ENCODE data around the gene DOC2A.
"Not testable (repeated sequence)": the region's sequence is repeated elsewhere in the genome, so short reads cannot be mapped to it uniquely, and the experiment has no call there.

The DOC2A gene

GRCh38 chr16:30040690-30041089 lies 29.9 kb upstream of the DOC2A start:
- H3K4me1 ChIP-seq (ENCODE audit: insufficient read depth, low read length); H3K9ac ChIP-seq (ENCODE audit: low read length); H3K36me3 ChIP-seq (ENCODE audit: insufficient read depth, low read length); H3K27ac ChIP-seq (ENCODE audit: low read depth, low read length); H3K27me3 ChIP-seq (ENCODE audit: control insufficient read depth in 1 of 2, insufficient read depth in 2 of 2, low read length in 2 of 2); H3K9me3 ChIP-seq (ENCODE audit: low read length); H3K4me3 ChIP-seq (ENCODE audit: low read depth in 1 of 2, low read length in 2 of 2): not testable (repeated sequence)

DNA sequence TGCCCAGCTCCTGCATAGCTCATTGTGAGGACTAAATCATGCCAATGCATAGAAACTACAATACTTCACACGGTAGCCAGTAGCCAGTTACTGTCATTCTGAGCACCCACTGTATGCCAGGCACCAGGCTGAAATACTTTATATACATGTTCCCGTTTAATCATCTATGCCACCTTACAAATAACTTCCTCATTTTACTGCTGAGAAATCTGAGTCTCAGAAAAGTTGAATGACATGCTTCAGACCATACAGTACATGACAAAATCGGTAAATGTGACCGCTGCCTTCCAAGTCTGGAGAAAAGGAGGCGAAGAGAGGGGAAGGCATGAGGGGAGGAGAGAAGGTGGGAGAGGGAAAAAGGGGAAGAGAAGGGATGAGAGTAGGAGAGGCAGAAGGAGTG lies 29.4 kb upstream of the DOC2A start:
- no peaks in the 10 kb centered on the region for H3K36me3 ChIP-seq (ENCODE audit: insufficient read depth, low read length)
- no peaks in the 10 kb centered on the region for H3K9me3 ChIP-seq (ENCODE audit: low read length)
- no peak overlapping the region for H3K27ac ChIP-seq (ENCODE audit: low read depth, low read length)
- peaks cover 0 to 2% of the 10 kb centered on the region in 2 donors for H3K27me3 ChIP-seq (ENCODE audit: control insufficient read depth in 1 of 2, insufficient read depth in 2 of 2, low read length in 2 of 2)
- H3K4me3 ChIP-seq (ENCODE audit: low read depth in 1 of 2, low read length in 2 of 2) = no peak overlapping the region
- H3K4me1 ChIP-seq (ENCODE audit: insufficient read depth, low read length) = no peaks in the 10 kb centered on the region
- H3K9ac ChIP-seq (ENCODE audit: low read length) = no peak overlapping the region

- H3K9ac ChIP-seq (ENCODE audit: low read length) = no peak overlapping the region
- H3K27ac ChIP-seq (ENCODE audit: low read depth, low read length) = no peak overlapping the region
- H3K4me3 ChIP-seq (ENCODE audit: low read depth in 1 of 2, low read length in 2 of 2) = no peak overlapping the region
- H3K4me1 ChIP-seq (ENCODE audit: insufficient read depth, low read length) = no peaks in the 10 kb centered on the region
- H3K9me3 ChIP-seq (ENCODE audit: low read length) = no peaks in the 10 kb centered on the region
- H3K36me3 ChIP-seq (ENCODE audit: insufficient read depth, low read length) = no peaks in the 10 kb centered on the region
- H3K27me3 ChIP-seq (ENCODE audit: control insufficient read depth in 1 of 2, insufficient read depth in 2 of 2, low read length in 2 of 2) = peaks cover 24 to 62% of the 10 kb centered on the region in 2 donors
Observed at GRCh38 chr16:30033270-30033669, 22.4 kb upstream of the DOC2A start.

GRCh38 chr16:30032083-30032819 lies 21.4 kb upstream of the DOC2A start:
- H3K36me3 ChIP-seq (ENCODE audit: insufficient read depth, low read length) = no peaks in the 10 kb centered on the region
- no peak overlapping the region for H3K27ac ChIP-seq (ENCODE audit: low read depth, low read length)
- H3K4me3 ChIP-seq (ENCODE audit: low read depth in 1 of 2, low read length in 2 of 2) = no peak overlapping the region
- H3K9me3 ChIP-seq (ENCODE audit: low read length) = no peaks in the 10 kb centered on the region
- H3K27me3 ChIP-seq (ENCODE audit: control insufficient read depth in 1 of 2, insufficient read depth in 2 of 2, low read length in 2 of 2) = peaks cover 24 to 66% of the 10 kb centered on the region in 2 donors
- H3K9ac ChIP-seq (ENCODE audit: low read length) = no peak overlapping the region
- no peaks in the 10 kb centered on the region for H3K4me1 ChIP-seq (ENCODE audit: insufficient read depth, low read length)

DNA sequence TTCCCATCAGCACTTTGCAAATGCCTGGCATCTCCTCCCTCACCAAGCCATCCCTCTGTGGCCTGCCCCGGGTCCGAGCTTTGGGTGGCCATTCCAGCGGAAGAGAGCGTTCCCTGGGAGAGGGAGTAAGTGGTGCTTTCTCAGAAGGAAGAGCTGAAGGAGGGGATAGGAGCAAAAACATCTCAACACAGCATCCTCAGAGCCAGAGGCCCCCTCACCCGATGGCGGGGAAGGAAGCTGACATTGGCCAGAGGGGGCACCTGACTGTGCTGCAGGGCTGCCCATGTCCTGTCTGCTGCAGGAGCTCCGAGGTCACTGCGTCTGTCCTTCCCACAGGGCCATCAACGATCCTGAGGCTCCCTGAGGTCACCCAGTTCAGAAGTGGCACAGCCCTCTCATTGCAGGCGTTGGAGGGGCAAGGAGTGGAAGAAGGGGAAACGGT lies 20.7 kb upstream of the DOC2A start:
- no peaks in the 10 kb centered on the region for H3K36me3 ChIP-seq (ENCODE audit: insufficient read depth, low read length)
- no peak overlapping the region for H3K4me3 ChIP-seq (ENCODE audit: low read depth in 1 of 2, low read length in 2 of 2)
- H3K27ac ChIP-seq (ENCODE audit: low read depth, low read length) = no peak overlapping the region
- no peak overlapping the region for H3K9ac ChIP-seq (ENCODE audit: low read length)
- H3K27me3 ChIP-seq (ENCODE audit: control insufficient read depth in 1 of 2, insufficient read depth in 2 of 2, low read length in 2 of 2) = peaks cover 24 to 69% of the 10 kb centered on the region in 2 donors
- no peaks in the 10 kb centered on the region for H3K4me1 ChIP-seq (ENCODE audit: insufficient read depth, low read length)
- H3K9me3 ChIP-seq (ENCODE audit: low read length) = no peaks in the 10 kb centered on the region

GRCh38 chr16:30030841-30031413 lies 20.1 kb upstream of the DOC2A start, which contains the start of gene TLCD3B:
TSS of gene TLCD3B (minus strand) at chr16:30031271. CDS start at chr16:30030527, 744 bp downstream.
- no peak within 1 kb of the TSS for H3K27ac ChIP-seq (ENCODE audit: low read depth, low read length)
- H3K36me3 ChIP-seq (ENCODE audit: insufficient read depth, low read length) = no peaks in the 10 kb centered on the region
- no peak within 1 kb of the TSS for H3K9ac ChIP-seq (ENCODE audit: low read length)
- H3K9me3 ChIP-seq (ENCODE audit: low read length) = no peaks in the 10 kb centered on the region
- no peak within 1 kb of the TSS for H3K4me3 ChIP-seq (ENCODE audit: low read depth in 1 of 2, low read length in 2 of 2)
- peaks cover 24 to 74% of the 10 kb centered on the region in 2 donors for H3K27me3 ChIP-seq (ENCODE audit: control insufficient read depth in 1 of 2, insufficient read depth in 2 of 2, low read length in 2 of 2)
- H3K4me1 ChIP-seq (ENCODE audit: insufficient read depth, low read length) = no peaks in the 10 kb centered on the region

DNA sequence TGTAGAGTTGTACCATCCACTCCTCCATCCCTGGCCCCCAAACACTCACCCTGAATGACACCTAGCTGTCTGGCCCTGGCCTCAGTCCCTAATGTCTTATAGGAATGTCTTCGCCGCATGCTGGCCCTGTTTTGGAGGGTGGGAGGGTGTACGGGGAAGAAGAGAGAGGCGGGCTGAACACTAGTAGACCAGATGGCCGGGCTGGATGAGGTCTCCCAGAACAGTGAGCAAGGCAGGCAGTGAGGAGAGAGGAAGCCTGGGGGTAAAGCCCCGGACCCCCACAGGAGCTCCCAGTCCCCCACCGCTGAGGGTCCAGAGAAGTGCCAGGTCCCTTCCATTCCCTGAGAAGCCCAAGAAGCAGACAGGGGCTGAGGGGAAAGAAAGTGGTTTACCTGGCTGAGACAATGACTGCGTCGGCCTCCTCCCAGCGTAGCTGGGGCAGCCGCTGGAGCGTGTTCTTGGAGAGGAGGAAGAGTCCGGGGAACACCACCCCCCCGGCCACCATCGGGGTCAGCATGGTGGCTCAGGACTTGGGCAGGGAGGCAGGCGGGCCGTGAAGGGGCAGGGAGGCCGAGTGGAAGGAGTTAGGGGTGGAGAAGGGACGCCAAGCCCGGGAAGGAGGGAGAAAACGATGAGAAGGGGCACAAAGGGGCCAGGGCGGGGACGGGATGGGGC lies 19.3 kb upstream of the DOC2A start:
- H3K27ac ChIP-seq (ENCODE audit: low read depth, low read length) = no peak overlapping the region
- peaks cover 24 to 78% of the 10 kb centered on the region in 2 donors for H3K27me3 ChIP-seq (ENCODE audit: control insufficient read depth in 1 of 2, insufficient read depth in 2 of 2, low read length in 2 of 2)
- no peak overlapping the region for H3K9ac ChIP-seq (ENCODE audit: low read length)
- H3K9me3 ChIP-seq (ENCODE audit: low read length) = no peaks in the 10 kb centered on the region
- no peaks in the 10 kb centered on the region for H3K36me3 ChIP-seq (ENCODE audit: insufficient read depth, low read length)
- H3K4me3 ChIP-seq (ENCODE audit: low read depth in 1 of 2, low read length in 2 of 2) = no peak overlapping the region
- H3K4me1 ChIP-seq (ENCODE audit: insufficient read depth, low read length) = no peaks in the 10 kb centered on the region

- Histone ChIP-seq H3K4me1 (ENCODE audit: insufficient read depth, low read length) (no peaks in the 10 kb centered on the region), H3K4me3 (ENCODE audit: low read depth in 1 of 2, low read length in 2 of 2) (no peak overlapping the region), H3K36me3 (ENCODE audit: insufficient read depth, low read length) (no peaks in the 10 kb centered on the region), H3K9me3 (ENCODE audit: low read length) (no peaks in the 10 kb centered on the region), H3K27me3 (ENCODE audit: control insufficient read depth in 1 of 2, insufficient read depth in 2 of 2, low read length in 2 of 2) (peaks cover 24 to 71% of the 10 kb centered on the region in 2 donors), H3K27ac (ENCODE audit: low read depth, low read length) (no peak overlapping the region), H3K9ac (ENCODE audit: low read length) (no peak overlapping the region)
Observed at GRCh38 chr16:30028438-30029076, 17.7 kb upstream of the DOC2A start.

DNA sequence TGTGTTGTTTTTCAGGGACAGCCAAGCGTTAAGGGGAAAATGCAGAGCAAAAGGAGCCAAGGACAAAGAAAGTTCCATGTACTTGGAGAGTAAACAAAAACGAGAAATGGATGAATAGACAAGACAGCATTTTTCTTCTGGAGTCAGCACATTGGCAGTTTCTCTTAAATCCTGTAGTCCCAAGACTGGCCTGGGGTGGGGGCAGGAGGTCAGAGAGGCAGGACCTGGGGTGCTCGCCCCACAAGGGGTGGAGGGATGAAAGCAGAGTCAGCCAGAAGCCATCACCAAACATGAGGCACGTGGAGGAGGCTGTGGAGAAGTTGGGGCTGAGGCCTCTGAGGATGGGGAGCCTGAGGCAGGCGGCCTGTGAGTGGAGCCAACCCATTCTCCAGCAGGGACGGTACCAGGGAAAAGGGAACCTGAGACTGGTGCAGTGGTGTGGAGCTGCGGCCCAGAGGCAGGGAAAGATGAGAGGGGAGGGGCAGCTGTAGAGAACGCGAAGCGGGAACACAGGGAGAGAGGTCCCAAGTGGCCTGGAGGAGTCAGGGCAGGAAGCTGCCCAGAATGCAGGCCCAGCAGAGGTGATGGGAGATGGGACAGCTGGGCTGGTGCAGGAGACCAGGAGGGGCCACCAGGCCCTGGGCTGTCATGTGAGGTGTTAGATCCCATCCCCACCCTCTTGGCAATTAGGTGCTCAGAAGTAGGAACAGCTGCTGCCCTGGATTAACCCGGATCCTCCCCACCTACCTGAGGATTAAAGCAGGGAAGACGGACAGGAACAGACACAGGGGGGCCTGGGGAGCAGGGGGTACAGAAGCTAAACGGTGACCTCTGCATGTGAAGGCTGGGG lies 17.0 kb upstream of the DOC2A start:
- H3K4me1 ChIP-seq (ENCODE audit: insufficient read depth, low read length) = no peaks in the 10 kb centered on the region
- H3K27ac ChIP-seq (ENCODE audit: low read depth, low read length) = no peak overlapping the region
- peaks cover 24 to 64% of the 10 kb centered on the region in 2 donors for H3K27me3 ChIP-seq (ENCODE audit: control insufficient read depth in 1 of 2, insufficient read depth in 2 of 2, low read length in 2 of 2)
- H3K36me3 ChIP-seq (ENCODE audit: insufficient read depth, low read length) = no peaks in the 10 kb centered on the region
- H3K9ac ChIP-seq (ENCODE audit: low read length) = no peak overlapping the region
- no peaks in the 10 kb centered on the region for H3K9me3 ChIP-seq (ENCODE audit: low read length)
- no peak overlapping the region for H3K4me3 ChIP-seq (ENCODE audit: low read depth in 1 of 2, low read length in 2 of 2)

GRCh38 chr16:30026449-30026848 lies 15.6 kb upstream of the DOC2A start:
- H3K36me3 ChIP-seq (ENCODE audit: insufficient read depth, low read length) = no peaks in the 10 kb centered on the region
- H3K27me3 ChIP-seq (ENCODE audit: control insufficient read depth in 1 of 2, insufficient read depth in 2 of 2, low read length in 2 of 2) = peaks cover 14 to 51% of the 10 kb centered on the region in 2 donors
- no peak overlapping the region for H3K27ac ChIP-seq (ENCODE audit: low read depth, low read length)
- H3K9ac ChIP-seq (ENCODE audit: low read length) = no peak overlapping the region
- no peaks in the 10 kb centered on the region for H3K9me3 ChIP-seq (ENCODE audit: low read length)
- H3K4me1 ChIP-seq (ENCODE audit: insufficient read depth, low read length) = peaks cover 4% of the 10 kb centered on the region
- H3K4me3 ChIP-seq (ENCODE audit: low read depth in 1 of 2, low read length in 2 of 2) = no peak overlapping the region
